ENCODE results near the gene MRNIP. TPM values are rescaled to one million over a fixed set of nuclear protein-coding genes. Genes with fewer than 3 reads are reported as not detected.

MRNIP gene
- polyA plus RNA-seq, 1 donor (not counting 4 experiments of a cell fraction or from before 2014, with no cell fraction given): 14.9 TPM

- H2AFZ ChIP-seq (ENCODE audit: control insufficient read depth, low read length): no peak overlapping the region
- H3K27me3 ChIP-seq (ENCODE audit: control insufficient read depth, extremely low read depth, insufficient read depth, low read length): no peaks in the 10 kb centered on the region
- dilution Hi-C loops (cut with MboI; ENCODE audit: extremely low pct_ligation_motif_present, low sequenced_read_pairs): no loop called here
- H3K4me1 ChIP-seq (ENCODE audit: control insufficient read depth, extremely low read depth, insufficient read depth, low read length): no peaks in the 10 kb centered on the region
- no peak overlapping the region for H3K27ac ChIP-seq (ENCODE audit: control insufficient read depth, insufficient read depth, low read length)
- H3K9me1 ChIP-seq (ENCODE audit: control insufficient read depth, extremely low read depth, insufficient read depth, low read length): no peaks in the 10 kb centered on the region
- TF ChIP-seq CTCF (optimal IDR thresholded peaks at IDR 0.05 in 1 of 3, IDR thresholded peaks at IDR 0.05 in 1 of 3, conservative IDR thresholded peaks at IDR 0.05 in 1 of 3; ENCODE audit: extremely low read depth in 1 of 3, insufficient read depth in 2 of 3, low read length in 3 of 3) (no peak), EZH2 (IDR thresholded peaks at IDR 0.05; ENCODE audit: low read length) (no peak)
- FAIRE-seq (no peak), DNase-seq (ENCODE audit: low read depth, low spot score) (no peak)
- H3K9me3 ChIP-seq (ENCODE audit: control insufficient read depth, low read depth, low read length): peaks cover 10% of the 10 kb centered on the region
- H3K9ac ChIP-seq (ENCODE audit: control insufficient read depth, extremely low read depth, insufficient read depth, low read length): no peak overlapping the region
- H3K79me2 ChIP-seq (ENCODE audit: control insufficient read depth, insufficient read depth, low read length): no peaks in the 10 kb centered on the region
- H3K4me2 ChIP-seq (ENCODE audit: control insufficient read depth, extremely low read depth, insufficient read depth, low read depth, low read length): no peak overlapping the region
- H4K20me1 ChIP-seq (ENCODE audit: control insufficient read depth, extremely low read depth, insufficient read depth, low read length): no peaks in the 10 kb centered on the region
- peaks cover 44 to 46% of the 10 kb centered on the region in 2 experiments for H3K36me3 ChIP-seq (ENCODE audit: control insufficient read depth in 2 of 2, extremely low read depth in 1 of 2, insufficient read depth in 2 of 2, low read length in 2 of 2)
- no peak overlapping the region for H3K4me3 ChIP-seq (ENCODE audit: control insufficient read depth in 2 of 3, extremely low read depth in 1 of 3, insufficient read depth in 2 of 3, low read depth in 1 of 3, low read length in 3 of 3)
Measured at GRCh38 chr5:179885491-179886090, 27.0 kb upstream of the MRNIP start.

GRCh38 chr5:179883163-179883562 lies 24.5 kb upstream of the MRNIP start:
- Histone ChIP-seq H3K9me3 (ENCODE audit: control insufficient read depth, low read depth, low read length) (peaks cover 10% of the 10 kb centered on the region), H3K9ac (ENCODE audit: control insufficient read depth, extremely low read depth, insufficient read depth, low read length) (no peak overlapping the region), H2AFZ (ENCODE audit: control insufficient read depth, low read length) (no peak overlapping the region), H3K4me1 (ENCODE audit: control insufficient read depth, extremely low read depth, insufficient read depth, low read length) (no peaks in the 10 kb centered on the region), H3K4me2 (ENCODE audit: control insufficient read depth, extremely low read depth, insufficient read depth, low read depth, low read length) (no peak overlapping the region), H3K36me3 (ENCODE audit: control insufficient read depth in 2 of 2, extremely low read depth in 1 of 2, insufficient read depth in 2 of 2, low read length in 2 of 2) (peaks cover 28 to 46% of the 10 kb centered on the region in 2 experiments), H3K27ac (ENCODE audit: control insufficient read depth, insufficient read depth, low read length) (no peak overlapping the region), H3K4me3 (ENCODE audit: control insufficient read depth in 2 of 3, extremely low read depth in 1 of 3, insufficient read depth in 2 of 3, low read depth in 1 of 3, low read length in 3 of 3) (no peak overlapping the region), H4K20me1 (ENCODE audit: control insufficient read depth, extremely low read depth, insufficient read depth, low read length) (no peaks in the 10 kb centered on the region), H3K9me1 (ENCODE audit: control insufficient read depth, extremely low read depth, insufficient read depth, low read length) (no peaks in the 10 kb centered on the region), H3K27me3 (ENCODE audit: control insufficient read depth, extremely low read depth, insufficient read depth, low read length) (no peaks in the 10 kb centered on the region), H3K79me2 (ENCODE audit: control insufficient read depth, insufficient read depth, low read length) (no peaks in the 10 kb centered on the region)
- FAIRE-seq: peak; percentile 17
- dilution Hi-C loops (cut with MboI; ENCODE audit: extremely low pct_ligation_motif_present, low sequenced_read_pairs): no loop called here
- TF ChIP-seq CTCF (optimal IDR thresholded peaks at IDR 0.05 in 1 of 3, IDR thresholded peaks at IDR 0.05 in 1 of 3, conservative IDR thresholded peaks at IDR 0.05 in 1 of 3; ENCODE audit: extremely low read depth in 1 of 3, insufficient read depth in 2 of 3, low read length in 3 of 3) (no peak), EZH2 (IDR thresholded peaks at IDR 0.05; ENCODE audit: low read length) (no peak)
- DNase-seq (ENCODE audit: low read depth, low spot score): no peak
